Measurements from ENCODE around the gene RARG.

DNA sequence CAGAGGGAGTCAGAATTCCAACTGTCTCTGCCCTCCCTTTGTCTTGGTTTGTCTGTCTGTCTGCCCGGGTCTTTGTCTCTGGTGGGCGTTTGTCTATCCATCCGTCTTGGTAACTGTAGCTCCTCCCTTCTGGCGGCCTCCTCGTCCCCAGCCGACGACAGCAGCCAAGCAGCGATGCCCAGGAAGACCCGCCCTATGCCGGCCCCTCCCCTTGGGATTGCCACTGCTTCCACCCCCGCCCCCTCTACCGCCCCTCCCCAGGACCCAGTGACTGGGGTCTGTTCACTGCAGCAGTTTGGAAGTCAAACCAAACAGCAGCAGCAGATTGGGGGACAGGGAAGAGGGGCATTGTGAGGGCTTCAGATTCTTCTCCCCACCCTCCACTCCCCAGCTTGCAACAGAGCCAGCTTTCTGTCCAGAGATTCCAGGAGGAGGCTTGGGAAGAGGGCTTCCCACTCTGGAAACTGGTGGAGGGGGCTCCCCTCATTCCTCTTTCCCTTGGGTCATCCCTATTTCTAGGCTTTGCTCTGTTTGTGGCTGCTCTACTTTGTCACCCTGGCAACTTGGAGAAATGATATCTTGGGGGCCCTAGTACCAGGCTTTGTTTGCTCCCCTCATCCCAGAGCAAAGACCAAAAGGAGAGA, 2.4 kb upstream of the RARG start:
- TF ChIP-seq, protein P1, sequence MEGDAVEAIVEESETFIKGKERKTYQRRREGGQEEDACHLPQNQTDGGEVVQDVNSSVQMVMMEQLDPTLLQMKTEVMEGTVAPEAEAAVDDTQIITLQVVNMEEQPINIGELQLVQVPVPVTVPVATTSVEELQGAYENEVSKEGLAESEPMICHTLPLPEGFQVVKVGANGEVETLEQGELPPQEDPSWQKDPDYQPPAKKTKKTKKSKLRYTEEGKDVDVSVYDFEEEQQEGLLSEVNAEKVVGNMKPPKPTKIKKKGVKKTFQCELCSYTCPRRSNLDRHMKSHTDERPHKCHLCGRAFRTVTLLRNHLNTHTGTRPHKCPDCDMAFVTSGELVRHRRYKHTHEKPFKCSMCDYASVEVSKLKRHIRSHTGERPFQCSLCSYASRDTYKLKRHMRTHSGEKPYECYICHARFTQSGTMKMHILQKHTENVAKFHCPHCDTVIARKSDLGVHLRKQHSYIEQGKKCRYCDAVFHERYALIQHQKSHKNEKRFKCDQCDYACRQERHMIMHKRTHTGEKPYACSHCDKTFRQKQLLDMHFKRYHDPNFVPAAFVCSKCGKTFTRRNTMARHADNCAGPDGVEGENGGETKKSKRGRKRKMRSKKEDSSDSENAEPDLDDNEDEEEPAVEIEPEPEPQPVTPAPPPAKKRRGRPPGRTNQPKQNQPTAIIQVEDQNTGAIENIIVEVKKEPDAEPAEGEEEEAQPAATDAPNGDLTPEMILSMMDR (IDR thresholded peaks at IDR 0.05; ENCODE audit: extremely low read depth in 1 of 2, insufficient read depth in 1 of 2, low read depth in 1 of 2, low read length in 2 of 2), result no peak
- TF ChIP-seq POLR2AphosphoS5 (IDR thresholded peaks at IDR 0.05; ENCODE audit: insufficient read depth, low read depth, low read length) (no peak), EZH2 (IDR thresholded peaks at IDR 0.05; ENCODE audit: borderline replicate concordance, low read depth, low read length, severe bottlenecking) (no peak), MYC (IDR thresholded peaks at IDR 0.05; ENCODE audit: low read depth, low read length) (no peak), POLR2A (IDR thresholded peaks at IDR 0.05; ENCODE audit: low read depth, low read length) (no peak), FOS (IDR thresholded peaks at IDR 0.05; ENCODE audit: borderline replicate concordance, insufficient read depth, low read length) (no peak), JUN (IDR thresholded peaks at IDR 0.05; ENCODE audit: borderline replicate concordance, insufficient read depth, insufficient read length, low read depth) (no peak)
- TF ChIP-seq, protein P2, sequence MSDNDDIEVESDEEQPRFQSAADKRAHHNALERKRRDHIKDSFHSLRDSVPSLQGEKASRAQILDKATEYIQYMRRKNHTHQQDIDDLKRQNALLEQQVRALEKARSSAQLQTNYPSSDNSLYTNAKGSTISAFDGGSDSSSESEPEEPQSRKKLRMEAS (IDR thresholded peaks at IDR 0.05; ENCODE audit: insufficient read depth, insufficient read length), result no peak
